ELR (cell line): ENCODE results near the gene FOCAD.

Experiments
- DNase-seq: peaks from one replicate; pipeline ENCODE4 v3.0.0-alpha.2; 2015; ENCODE audit warnings: low read depth

Gene FOCAD

DNA sequence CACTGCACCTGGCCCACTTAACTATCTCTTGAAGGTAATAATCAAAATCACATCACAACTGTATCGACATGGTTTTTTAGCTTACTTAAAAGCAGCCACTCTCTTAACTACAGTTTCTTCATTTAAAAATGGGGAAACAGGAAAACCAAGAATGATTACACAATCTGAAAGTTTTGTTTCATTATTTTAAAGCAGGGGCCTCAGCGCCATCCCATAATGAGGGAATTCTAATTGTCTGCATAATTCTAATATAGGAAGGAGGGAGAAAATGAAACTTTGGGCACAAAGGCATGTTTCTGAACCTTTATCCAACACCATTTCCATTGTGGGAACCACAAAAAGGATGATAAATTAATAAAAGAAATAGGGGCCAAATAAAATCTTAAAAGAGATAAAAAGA is 339.8 kb downstream of the FOCAD start:
- DNase-seq, result no peak

GRCh38 chr9:21027295-21027694 is 343.2 kb downstream of the FOCAD start:
- peak; percentile 73 for DNase-seq

DNA sequence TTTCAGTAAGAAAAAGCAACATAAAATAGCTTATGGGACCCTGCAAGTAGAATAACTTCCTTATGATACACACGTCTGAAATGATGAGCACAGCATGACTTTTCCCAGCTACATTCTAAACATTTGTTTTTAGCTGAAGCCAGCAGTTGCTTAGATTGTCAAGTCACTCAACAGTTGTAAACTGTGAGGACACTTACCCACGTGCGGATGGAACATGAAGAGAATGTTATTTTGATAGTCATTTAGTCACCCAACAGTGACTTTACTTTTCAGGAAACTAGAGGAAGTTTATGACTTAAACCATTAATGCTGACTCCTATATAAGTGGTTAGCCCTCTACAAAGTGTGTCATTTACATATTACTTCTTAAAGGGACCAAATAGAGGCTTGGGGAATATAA is 344.4 kb downstream of the FOCAD start:
- DNase-seq, result peak; percentile 77

DNA sequence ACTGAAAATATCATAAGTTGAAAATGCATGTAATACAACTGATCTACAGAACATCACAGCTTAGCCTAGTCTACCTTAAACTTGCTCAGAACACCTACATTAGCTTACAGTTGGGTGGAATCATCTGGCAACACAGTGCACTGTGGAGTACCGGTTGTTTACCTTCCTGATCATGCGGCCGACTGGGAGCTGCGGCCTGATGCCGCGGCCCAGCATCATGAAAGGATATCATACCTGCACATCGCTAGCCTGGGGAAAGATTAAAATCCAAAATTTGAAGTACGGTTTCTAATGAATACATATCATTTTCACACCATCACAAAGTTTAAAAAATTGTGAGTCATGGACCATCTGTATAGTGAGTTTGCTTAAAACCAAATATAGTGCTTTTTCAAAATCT is 345.6 kb downstream of the FOCAD start:
- no peak for DNase-seq

DNA sequence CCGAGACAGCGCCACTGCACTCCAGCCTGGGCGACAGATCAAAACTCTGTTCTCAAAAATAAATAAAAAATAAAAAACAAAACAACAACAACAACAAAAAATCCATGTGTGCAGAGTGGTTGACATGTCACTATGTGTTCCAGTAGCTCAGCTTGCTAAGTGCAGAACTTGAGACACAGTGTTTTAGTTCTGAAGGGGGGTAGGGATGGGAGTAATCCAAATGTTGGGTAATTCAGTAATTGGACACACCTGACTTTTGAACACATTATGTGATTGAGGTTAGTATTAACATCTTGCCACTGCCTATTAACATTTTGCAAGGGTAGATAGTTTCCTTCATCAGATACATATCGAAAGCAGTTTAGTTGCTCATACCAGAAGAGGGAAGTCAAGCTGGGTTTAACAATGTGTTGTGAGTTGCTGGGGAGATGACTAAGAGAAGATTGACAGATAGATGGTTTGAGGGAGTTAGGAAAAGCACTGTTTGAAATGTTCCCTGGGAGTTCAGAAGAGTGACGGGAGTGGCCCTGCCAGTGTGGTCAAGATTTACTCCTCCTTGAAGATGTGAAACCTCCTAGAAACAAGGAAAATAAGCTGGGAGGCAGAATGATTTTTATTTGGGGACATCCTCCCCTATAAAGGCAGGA is 346.5 kb downstream of the FOCAD start:
- DNase-seq, result peak; percentile 74

- peak; percentile 66 for DNase-seq
These were observed 347.2 kb downstream of the FOCAD start, which contains the start of gene HACD4 for GRCh38 chr9:21031091-21031807. HACD4 (minus strand) TSS chr9:21031640; CDS start chr9:21031590, 50 bp downstream.

GRCh38 chr9:21031808-21032183 is 347.7 kb downstream of the FOCAD start:
- DNase-seq, result no peak

- no peak for DNase-seq
These were observed 353.2 kb downstream of the FOCAD start for GRCh38 chr9:21037278-21037677.

DNA sequence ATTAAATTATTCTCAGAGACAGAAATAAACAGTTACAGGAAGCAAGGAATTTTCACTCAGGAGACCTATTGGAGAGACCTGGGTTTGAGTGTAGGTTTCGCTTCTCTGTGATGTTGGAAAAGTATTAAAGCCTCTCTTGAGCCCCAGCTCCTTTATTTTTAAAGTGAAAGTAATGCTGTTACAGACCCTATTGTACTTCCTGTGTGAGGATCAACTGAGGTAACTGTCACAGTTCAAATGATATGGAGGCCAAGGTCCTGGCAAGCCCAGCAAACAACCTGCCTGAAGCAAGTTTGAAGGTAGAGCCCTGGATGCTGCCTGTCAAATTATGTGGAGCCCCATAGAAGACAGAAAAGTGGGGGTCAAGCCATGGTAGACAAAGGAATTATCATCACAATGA is 355.2 kb downstream of the FOCAD start:
- DNase-seq, result no peak

GRCh38 chr9:21042466-21042865 is 358.4 kb downstream of the FOCAD start:
- no peak for DNase-seq

DNA sequence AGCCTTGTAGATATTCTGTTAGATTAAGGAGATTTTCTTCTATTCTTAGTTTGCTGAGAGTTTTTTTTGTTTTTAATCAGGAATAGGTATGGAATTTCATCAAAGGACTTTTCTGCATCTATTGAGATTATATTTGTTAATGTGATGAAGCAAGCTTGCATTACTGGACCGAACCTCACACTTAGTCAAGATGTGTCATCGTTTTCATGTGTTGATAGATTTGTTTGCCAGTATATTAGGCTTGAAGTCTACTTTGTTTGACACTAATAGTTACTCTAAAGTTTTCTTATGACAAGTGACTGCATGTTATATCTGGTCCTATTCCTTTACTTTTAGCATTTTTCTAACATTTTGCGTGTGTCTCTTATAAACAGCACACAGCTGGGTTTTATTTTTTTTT is 359.8 kb downstream of the FOCAD start:
- DNase-seq, result no peak
